Ishikawa (cell line): Measurements from ENCODE around the gene CDR2L.

Source experiments
- CEBPB ChIP-seq: IDR thresholded peaks from 2 replicates; pipeline ENCODE4 v1.6.1; 2012
- CREB1 ChIP-seq: IDR thresholded peaks from 2 replicates; pipeline ENCODE4 v1.6.1; 2012; ENCODE audit warnings: low read depth
- EGR1 ChIP-seq: IDR thresholded peaks from 2 replicates; pipeline ENCODE4 v1.6.1; 2012
- EP300 ChIP-seq: IDR thresholded peaks from 2 replicates; pipeline ENCODE4 v1.6.1; 2012; ENCODE audit warnings: borderline replicate concordance
- FOXM1 ChIP-seq: IDR thresholded peaks from 2 replicates; pipeline ENCODE4 v1.6.1; 2012; ENCODE audit warnings: low read depth, borderline replicate concordance
- NFIC ChIP-seq: IDR thresholded peaks from 2 replicates; pipeline ENCODE4 v1.6.1; 2012
- RAD21 ChIP-seq: IDR thresholded peaks from 2 replicates; pipeline ENCODE4 v1.6.1; 2012; ENCODE audit warnings: low read depth
- TAF1 ChIP-seq: IDR thresholded peaks from 2 replicates; pipeline ENCODE4 v1.6.1; 2012; ENCODE audit warnings: low read depth, mild to moderate bottlenecking
- TCF12 ChIP-seq: IDR thresholded peaks from 2 replicates; pipeline ENCODE4 v1.6.1; 2012; ENCODE audit warnings: low read depth
- TEAD4 ChIP-seq: IDR thresholded peaks from 2 replicates; pipeline ENCODE4 v1.6.1; 2012
- YY1 ChIP-seq: IDR thresholded peaks from 2 replicates; pipeline ENCODE4 v1.6.1; 2012; ENCODE audit warnings: low read depth
- ZBTB7A ChIP-seq: IDR thresholded peaks from 2 replicates; pipeline ENCODE4 v1.6.1; 2012; ENCODE audit warnings: low read depth
- TF ChIP-seq, protein P1 (sequence below): IDR thresholded peaks from 2 replicates; pipeline ENCODE4 v1.6.1; 2012
- TF ChIP-seq, protein P2 (sequence below): IDR thresholded peaks from 2 replicates; pipeline ENCODE4 v1.6.1; 2012
- TF ChIP-seq, protein P3 (sequence below): IDR thresholded peaks from 2 replicates; pipeline ENCODE4 v1.6.1; 2012; ENCODE audit warnings: low read depth, mild to moderate bottlenecking

The CDR2L gene

DNA sequence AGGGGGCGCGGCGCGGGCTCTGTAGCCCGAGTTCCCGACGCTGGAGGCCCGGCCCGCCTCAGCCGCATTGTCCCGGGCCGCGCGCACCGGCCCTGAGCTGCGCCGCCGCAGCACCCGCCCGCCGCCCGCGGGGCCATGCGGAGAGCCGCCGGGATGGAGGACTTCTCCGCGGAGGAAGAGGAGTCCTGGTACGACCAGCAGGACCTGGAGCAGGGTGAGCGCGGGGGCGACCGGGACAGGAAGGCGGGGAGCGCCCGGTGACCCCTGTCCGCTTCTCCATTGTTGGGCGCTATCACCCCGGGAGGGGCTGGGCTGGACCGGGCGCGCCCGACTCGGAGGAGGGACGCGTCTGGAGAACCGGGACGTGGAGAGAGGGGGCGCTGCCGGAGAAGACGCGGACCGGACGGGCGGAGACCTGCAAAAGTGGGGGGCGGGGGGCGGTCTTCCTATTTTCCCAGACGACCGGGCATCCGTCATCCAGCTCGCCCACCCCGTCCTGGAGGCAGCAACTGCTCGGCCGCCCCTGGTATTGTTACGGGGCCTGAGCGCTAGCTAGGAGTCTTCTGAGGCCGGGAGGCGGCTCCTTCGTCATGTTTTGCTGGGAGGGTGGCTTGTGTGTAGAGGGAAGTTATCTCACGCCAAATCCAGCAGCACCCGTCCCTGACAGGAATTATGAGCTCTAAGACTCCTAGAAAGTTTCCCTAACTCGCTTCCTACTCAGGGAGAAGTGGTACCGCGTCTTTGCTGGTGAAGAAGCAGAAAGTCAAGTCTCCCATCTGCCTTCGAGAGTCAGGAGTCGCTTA lies 678 bp downstream of the CDR2L start:
- TF ChIP-seq ZBTB7A: peak; percentile 95
- TF ChIP-seq TCF12: peak; percentile 48; the same call in 1 of the 2 replicates
- no peak for TF ChIP-seq NFIC
- TF ChIP-seq, protein P1, sequence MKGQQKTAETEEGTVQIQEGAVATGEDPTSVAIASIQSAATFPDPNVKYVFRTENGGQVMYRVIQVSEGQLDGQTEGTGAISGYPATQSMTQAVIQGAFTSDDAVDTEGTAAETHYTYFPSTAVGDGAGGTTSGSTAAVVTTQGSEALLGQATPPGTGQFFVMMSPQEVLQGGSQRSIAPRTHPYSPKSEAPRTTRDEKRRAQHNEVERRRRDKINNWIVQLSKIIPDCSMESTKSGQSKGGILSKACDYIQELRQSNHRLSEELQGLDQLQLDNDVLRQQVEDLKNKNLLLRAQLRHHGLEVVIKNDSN: no peak; the same call in 1 of the 2 replicates
- TF ChIP-seq, protein P2, sequence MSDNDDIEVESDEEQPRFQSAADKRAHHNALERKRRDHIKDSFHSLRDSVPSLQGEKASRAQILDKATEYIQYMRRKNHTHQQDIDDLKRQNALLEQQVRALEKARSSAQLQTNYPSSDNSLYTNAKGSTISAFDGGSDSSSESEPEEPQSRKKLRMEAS: peak; percentile 54; the same call in 1 of the 2 replicates
- TF ChIP-seq CREB1: no peak
- TF ChIP-seq CEBPB: no peak
- no peak for TF ChIP-seq YY1
- TF ChIP-seq, protein P3, sequence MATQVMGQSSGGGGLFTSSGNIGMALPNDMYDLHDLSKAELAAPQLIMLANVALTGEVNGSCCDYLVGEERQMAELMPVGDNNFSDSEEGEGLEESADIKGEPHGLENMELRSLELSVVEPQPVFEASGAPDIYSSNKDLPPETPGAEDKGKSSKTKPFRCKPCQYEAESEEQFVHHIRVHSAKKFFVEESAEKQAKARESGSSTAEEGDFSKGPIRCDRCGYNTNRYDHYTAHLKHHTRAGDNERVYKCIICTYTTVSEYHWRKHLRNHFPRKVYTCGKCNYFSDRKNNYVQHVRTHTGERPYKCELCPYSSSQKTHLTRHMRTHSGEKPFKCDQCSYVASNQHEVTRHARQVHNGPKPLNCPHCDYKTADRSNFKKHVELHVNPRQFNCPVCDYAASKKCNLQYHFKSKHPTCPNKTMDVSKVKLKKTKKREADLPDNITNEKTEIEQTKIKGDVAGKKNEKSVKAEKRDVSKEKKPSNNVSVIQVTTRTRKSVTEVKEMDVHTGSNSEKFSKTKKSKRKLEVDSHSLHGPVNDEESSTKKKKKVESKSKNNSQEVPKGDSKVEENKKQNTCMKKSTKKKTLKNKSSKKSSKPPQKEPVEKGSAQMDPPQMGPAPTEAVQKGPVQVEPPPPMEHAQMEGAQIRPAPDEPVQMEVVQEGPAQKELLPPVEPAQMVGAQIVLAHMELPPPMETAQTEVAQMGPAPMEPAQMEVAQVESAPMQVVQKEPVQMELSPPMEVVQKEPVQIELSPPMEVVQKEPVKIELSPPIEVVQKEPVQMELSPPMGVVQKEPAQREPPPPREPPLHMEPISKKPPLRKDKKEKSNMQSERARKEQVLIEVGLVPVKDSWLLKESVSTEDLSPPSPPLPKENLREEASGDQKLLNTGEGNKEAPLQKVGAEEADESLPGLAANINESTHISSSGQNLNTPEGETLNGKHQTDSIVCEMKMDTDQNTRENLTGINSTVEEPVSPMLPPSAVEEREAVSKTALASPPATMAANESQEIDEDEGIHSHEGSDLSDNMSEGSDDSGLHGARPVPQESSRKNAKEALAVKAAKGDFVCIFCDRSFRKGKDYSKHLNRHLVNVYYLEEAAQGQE: no peak
- no peak for TF ChIP-seq RAD21
- peak; percentile 52; the same call in 1 of the 2 replicates for TF ChIP-seq EGR1
- TF ChIP-seq TEAD4: no peak; the same call in 1 of the 2 replicates
- no peak for TF ChIP-seq EP300
- TF ChIP-seq FOXM1: no peak
- peak; percentile 36; the same call in 1 of the 2 replicates for TF ChIP-seq TAF1

DNA sequence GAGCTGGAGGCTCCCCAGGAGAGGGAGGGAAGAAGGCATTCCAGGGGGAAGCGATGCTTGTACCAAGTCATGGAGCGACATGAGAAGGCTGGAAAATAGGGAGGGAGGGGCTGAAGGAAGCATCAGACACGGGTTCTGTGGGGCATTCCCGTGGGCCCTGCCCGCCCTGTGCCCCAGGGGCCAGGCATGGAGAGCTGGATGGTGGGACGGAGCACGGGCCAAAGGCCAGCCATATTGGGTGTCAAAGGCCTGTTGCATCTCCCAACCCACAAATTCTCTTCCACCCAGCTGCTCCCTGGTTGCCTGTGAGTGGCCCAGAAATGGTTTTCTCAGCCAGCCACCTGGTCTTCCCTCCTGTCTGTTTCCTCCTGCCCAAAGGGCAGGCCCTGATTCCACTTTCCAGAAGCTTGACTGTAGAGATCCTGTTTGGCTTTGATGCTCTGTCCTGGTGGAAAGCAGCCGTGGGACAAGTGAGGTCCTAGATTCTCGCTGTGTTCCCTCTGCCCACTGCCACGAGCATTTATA lies 3.2 kb downstream of the CDR2L start:
- no peak for TF ChIP-seq CEBPB
- no peak for TF ChIP-seq EP300
- TF ChIP-seq, protein P3: no peak
- no peak for TF ChIP-seq ZBTB7A
- TF ChIP-seq TEAD4: no peak
- TF ChIP-seq, protein P2: no peak
- TF ChIP-seq FOXM1: no peak

DNA sequence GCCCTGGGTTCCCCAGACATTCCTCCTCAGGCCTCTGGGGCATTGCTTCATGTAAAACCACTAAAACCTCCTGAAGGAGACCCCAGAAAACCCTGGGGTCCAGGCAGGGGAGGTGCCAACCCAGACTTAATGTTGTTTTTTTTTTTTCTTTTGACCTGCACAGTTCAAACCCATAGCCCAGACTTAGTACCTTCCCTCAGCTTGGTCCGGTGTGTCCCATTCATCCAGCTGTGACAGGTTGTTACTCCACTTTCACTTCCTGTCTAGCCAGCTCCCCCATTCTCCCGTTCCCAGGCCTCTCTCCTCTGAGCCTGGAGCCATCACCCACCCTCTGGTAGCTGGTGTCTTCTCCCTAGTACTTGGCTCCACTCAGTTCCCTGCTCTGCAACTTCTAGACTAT lies 4.8 kb downstream of the CDR2L start:
- TF ChIP-seq EP300 (no peak), CREB1 (no peak), FOXM1 (no peak), YY1 (no peak), ZBTB7A (no peak), EGR1 (no peak), RAD21 (no peak), CEBPB (no peak), TEAD4 (no peak), NFIC (peak; percentile 9; the same call in 1 of the 2 replicates), TCF12 (peak; percentile 44; the same call in 1 of the 2 replicates), TAF1 (no peak)
- TF ChIP-seq, protein P2: no peak
- TF ChIP-seq, protein P1: no peak
- TF ChIP-seq, protein P3: no peak
